ENCODE measurements around the gene HSPBP1. TPM values are rescaled to one million over a fixed set of nuclear protein-coding genes. Genes with fewer than 3 reads are reported as not detected.
A peak's percentile ranks its signal among the peaks of the same experiment; 100 is the strongest.

HSPBP1 gene
- total and polyA plus RNA-seq, 9 of the 15 experiments (the other 6 are each of a cell fraction or from before 2014, with no cell fraction given) = 0.83 to 81.3 (median 21.8) TPM

GRCh38 chr19:55270172-55270942, 9.6 kb downstream of the HSPBP1 start (continued):
- no peak for TF ChIP-seq MYBL2 (IDR thresholded peaks at IDR 0.05; ENCODE audit: low read depth)
- TF ChIP-seq MYBL2 (CRISPR knock-in tag; IDR thresholded peaks at IDR 0.05; ENCODE audit: borderline replicate concordance) = no peak
- TF ChIP-seq HMG20B (CRISPR knock-in tag; IDR thresholded peaks at IDR 0.05) = no peak
- TF ChIP-seq SNAPC5 (CRISPR knock-in tag; IDR thresholded peaks at IDR 0.05) = no peak
- TF ChIP-seq HDAC2 (IDR thresholded peaks at IDR 0.05) = peak; percentile 34; the same call in 1 of the 2 replicates
- no peak for TF ChIP-seq AFF4 (CRISPR knock-in tag; IDR thresholded peaks at IDR 0.05)
- TF ChIP-seq CHCHD3 (CRISPR knock-in tag; IDR thresholded peaks at IDR 0.05) = no peak
- no peak for TF ChIP-seq SMC3 (conservative IDR thresholded peaks at IDR 0.05; ENCODE audit: insufficient read depth, low read depth, low read length)
- TF ChIP-seq GABPB1 (CRISPR knock-in tag; IDR thresholded peaks at IDR 0.05) = peak; percentile 28; the same call in 1 of the 2 replicates
- TF ChIP-seq MAZ (CRISPR knock-in tag; conservative IDR thresholded peaks at IDR 0.05 in 1 of 2, IDR thresholded peaks at IDR 0.05 in 1 of 2) = peak; percentile 65 to 72
- TF ChIP-seq ESRRA (IDR thresholded peaks at IDR 0.05; ENCODE audit: borderline replicate concordance, low read depth) = peak; percentile 78; the same call in 1 of the 2 replicates
- 0 out of 2 replicates have a peak, but pooled peaks have one; percentile 29 for TF ChIP-seq KLF1 (tag; IDR thresholded peaks at IDR 0.05)
- TF ChIP-seq ZSCAN32 (CRISPR knock-in tag; IDR thresholded peaks at IDR 0.05) = peak; percentile 49; the same call in 1 of the 2 replicates
- peak; percentile 92 for TF ChIP-seq SMAD4 (CRISPR knock-in tag; conservative IDR thresholded peaks at IDR 0.05)
- peak; percentile 82; the same call in 1 of the 2 replicates for TF ChIP-seq RNF2 (IDR thresholded peaks at IDR 0.05)
- peak; percentile 62 for TF ChIP-seq TCF3 (CRISPR knock-in tag; IDR thresholded peaks at IDR 0.05)
- TF ChIP-seq E2F5 (CRISPR knock-in tag; IDR thresholded peaks at IDR 0.05) = no peak
- TF ChIP-seq MYC (IDR thresholded peaks at IDR 0.05; ENCODE audit: low read depth, low read length) = peak; percentile 74
- TF ChIP-seq MYC (CRISPR knock-in tag; IDR thresholded peaks at IDR 0.05; ENCODE audit: borderline replicate concordance, low read depth) = no peak
- TF ChIP-seq DMBX1 (CRISPR knock-in tag; IDR thresholded peaks at IDR 0.05; ENCODE audit: borderline replicate concordance) = peak; percentile 90
- TF ChIP-seq NKRF (IDR thresholded peaks at IDR 0.05; ENCODE audit: borderline replicate concordance) = peak; percentile 47; the same call in 1 of the 2 replicates
